Left ventricle myocardium inferior (tissue), 1 donor: Measurements from ENCODE around the gene CDH11. TPM values are rescaled to one million over a fixed set of nuclear protein-coding genes. Genes with fewer than 3 reads are reported as not detected.

Experiments
- DNase-seq: peaks from one replicate; pipeline ENCODE4 v3.0.0-alpha.2; 2020
- H3K27ac ChIP-seq: fragments of 200-600 bp; replicated peaks from 2 replicates; pipeline ENCODE4 v1.8.0; 2021
- H3K27me3 ChIP-seq: fragments of 200-600 bp; 2 replicates; pipeline ENCODE4 v1.8.0; 2021; ENCODE audit warnings: low read depth
- H3K36me3 ChIP-seq: fragments of 200-600 bp; 2 replicates; pipeline ENCODE4 v1.8.0; 2021
- H3K4me1 ChIP-seq: fragments of 200-600 bp; 2 replicates; pipeline ENCODE4 v1.8.0; 2021
- H3K4me3 ChIP-seq: fragments of 200-600 bp; 2 replicates; pipeline ENCODE4 v1.8.0; 2021; ENCODE audit warnings: mild to moderate bottlenecking, moderate library complexity
- H3K9me3 ChIP-seq: fragments of 200-600 bp; replicated peaks from 2 replicates; pipeline ENCODE4 v1.8.0; 2021
- intact Hi-C: fragments of 100-400 bp; cut with micrococcal nuclease; formaldehyde crosslinking; loops from one replicate; pipeline ENCODE4 v1.11.0; 2022
- total RNA-seq: library from RNA; stranded (reverse); fragmentation: NEBNext Ultra II Directional; extraction: Animal tissue kit (Norgen Biotek cat#: 25700); gene quantifications from one replicate; pipeline ENCODE4 v1.2.1, GENCODE V29; 2021
- TF ChIP-seq, protein P1 (sequence below): fragments of 200-600 bp; IDR thresholded peaks from 2 replicates; pipeline ENCODE4 v1.8.0; 2021; ENCODE audit warnings: antibody characterized with exemption, mild to moderate bottlenecking, borderline replicate concordance
- donor health status: DM: no; HTN: yes; CAD: no; lungs with severe emphysema.

The CDH11 gene
- total RNA-seq, 1 donor from 2014 or later = 20.9 TPM

DNA sequence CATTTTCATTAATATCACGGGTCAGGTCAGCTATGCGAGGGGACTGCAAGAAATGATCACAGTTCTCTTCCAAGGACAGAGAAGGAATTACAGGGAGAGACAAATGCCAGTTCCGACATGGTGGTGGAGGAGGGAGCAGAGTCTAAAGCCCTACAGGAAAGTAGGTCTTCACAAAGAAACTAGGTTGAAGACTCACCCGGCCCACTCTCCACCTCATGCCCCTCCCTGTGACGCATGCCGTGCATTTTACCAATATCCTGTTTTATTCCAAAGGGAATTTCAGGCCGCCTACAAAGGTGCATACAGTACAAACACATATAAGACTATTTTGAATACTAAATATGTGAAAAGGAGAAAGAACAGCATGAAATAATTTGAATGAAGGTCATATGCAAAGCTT lies 56.8 kb downstream of the CDH11 start:
- DNase-seq = no peak
- Histone ChIP-seq H3K9me3 (no peaks in the 10 kb centered on the region), H3K36me3 (no peaks in the 10 kb centered on the region), H3K27ac (no peak overlapping the region), H3K4me3 (no peak overlapping the region), H3K4me1 (peaks cover 10% of the 10 kb centered on the region), H3K27me3 (no peaks in the 10 kb centered on the region)
- intact Hi-C loops = no loop called here
- TF ChIP-seq, protein P1, sequence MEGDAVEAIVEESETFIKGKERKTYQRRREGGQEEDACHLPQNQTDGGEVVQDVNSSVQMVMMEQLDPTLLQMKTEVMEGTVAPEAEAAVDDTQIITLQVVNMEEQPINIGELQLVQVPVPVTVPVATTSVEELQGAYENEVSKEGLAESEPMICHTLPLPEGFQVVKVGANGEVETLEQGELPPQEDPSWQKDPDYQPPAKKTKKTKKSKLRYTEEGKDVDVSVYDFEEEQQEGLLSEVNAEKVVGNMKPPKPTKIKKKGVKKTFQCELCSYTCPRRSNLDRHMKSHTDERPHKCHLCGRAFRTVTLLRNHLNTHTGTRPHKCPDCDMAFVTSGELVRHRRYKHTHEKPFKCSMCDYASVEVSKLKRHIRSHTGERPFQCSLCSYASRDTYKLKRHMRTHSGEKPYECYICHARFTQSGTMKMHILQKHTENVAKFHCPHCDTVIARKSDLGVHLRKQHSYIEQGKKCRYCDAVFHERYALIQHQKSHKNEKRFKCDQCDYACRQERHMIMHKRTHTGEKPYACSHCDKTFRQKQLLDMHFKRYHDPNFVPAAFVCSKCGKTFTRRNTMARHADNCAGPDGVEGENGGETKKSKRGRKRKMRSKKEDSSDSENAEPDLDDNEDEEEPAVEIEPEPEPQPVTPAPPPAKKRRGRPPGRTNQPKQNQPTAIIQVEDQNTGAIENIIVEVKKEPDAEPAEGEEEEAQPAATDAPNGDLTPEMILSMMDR = no peak

DNA sequence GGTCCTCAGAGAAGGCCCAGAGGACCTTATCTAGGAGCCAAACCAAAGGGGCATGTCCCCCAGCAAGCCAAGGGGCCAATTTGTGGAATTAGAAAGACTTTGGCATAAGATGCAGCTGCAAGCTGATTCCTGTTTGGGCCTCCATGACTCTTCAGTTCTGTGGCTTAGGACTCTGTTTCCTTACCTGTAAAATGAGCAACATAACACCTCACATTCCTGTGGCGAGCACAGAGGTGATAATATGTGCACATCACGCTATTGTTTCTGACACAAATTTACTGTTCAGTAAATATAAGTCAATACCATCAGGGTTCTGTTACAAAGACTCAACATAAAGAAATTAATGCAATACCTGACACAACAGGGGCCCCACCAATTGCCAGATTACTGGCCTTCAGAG lies 57.7 kb downstream of the CDH11 start:
- no peak overlapping the region for H3K4me3 ChIP-seq

DNA sequence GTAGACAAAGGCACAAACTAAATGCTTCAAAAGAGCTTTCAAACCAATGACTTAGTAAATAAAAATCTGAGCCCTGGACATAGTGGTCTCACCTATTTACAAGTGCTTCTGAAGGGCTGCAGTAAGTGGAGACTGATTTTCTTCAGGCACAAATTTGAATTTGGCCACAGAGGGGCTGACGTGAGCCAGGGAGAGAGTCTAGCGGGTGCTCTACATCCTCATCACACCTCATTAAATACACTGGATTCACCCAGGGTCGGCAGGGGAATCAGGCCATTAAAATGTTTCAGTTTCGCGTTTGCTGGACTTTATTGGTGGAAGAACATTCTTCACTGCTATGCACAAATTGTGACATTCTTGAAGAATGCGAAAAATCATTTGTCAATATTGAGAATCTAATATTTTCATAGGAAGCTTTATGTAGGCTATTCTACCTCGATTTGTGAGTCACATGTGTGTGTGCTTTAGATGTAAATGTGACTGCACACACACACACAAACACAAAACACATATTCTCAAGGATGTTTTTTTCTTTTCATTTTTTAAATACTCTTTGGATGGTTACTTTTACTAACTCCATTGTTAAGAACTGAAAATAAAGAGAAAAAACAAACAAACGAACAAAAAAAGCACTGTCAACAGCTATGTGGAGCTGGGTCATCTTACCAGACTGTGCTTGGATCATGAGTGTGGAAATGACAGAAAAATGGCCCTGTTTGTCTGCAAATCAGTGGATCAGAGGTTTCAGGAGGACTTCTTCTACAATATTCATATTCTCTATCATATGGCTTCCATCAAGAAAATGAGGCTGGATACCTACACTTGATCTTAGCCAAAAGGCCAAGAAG lies 58.9 kb downstream of the CDH11 start:
- DNase-seq = no peak
- TF ChIP-seq, protein P1 = no peak
- intact Hi-C loops = no loop called here
- H3K27me3 ChIP-seq = no peaks in the 10 kb centered on the region
- no peak overlapping the region for H3K27ac ChIP-seq
- H3K4me3 ChIP-seq = no peak overlapping the region
- H3K36me3 ChIP-seq = no peaks in the 10 kb centered on the region
- peaks cover under 1% of the 10 kb centered on the region for H3K4me1 ChIP-seq
- no peaks in the 10 kb centered on the region for H3K9me3 ChIP-seq

More for the DNA sequence above, 57.7 kb downstream of the CDH11 start:
- TF ChIP-seq, protein P1 = no peak
- DNase-seq = no peak
- no peaks in the 10 kb centered on the region for H3K36me3 ChIP-seq
- H3K4me1 ChIP-seq = peaks cover 10% of the 10 kb centered on the region
- H3K27ac ChIP-seq = no peak overlapping the region
- intact Hi-C loops = no loop called here
- no peaks in the 10 kb centered on the region for H3K27me3 ChIP-seq
- no peaks in the 10 kb centered on the region for H3K9me3 ChIP-seq

DNA sequence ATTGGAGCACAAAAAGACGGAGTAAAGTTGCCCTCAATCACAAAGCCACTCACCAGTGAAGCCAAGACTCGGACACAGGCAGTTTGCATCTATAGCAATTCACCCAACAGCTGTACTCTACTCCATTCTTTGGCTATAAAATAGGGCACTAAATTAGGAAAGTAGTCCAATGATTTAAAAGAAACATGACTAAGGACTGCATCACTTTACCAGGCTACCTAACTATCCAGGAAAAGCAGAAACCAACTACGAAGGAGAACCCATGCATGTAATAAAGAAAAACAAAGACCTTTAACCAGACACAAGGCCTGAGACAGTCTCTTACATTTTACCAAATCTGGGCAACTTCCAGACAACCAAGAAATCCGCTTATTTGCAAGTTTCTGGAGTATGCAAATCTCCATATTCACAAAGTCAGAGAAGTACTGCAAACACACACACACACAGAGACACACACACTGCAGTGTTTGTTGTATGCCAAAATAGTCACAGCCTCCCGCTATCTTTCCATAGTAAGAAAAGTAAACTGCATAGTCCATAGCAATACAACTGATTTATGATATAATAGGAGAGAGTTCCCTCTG lies 59.8 kb downstream of the CDH11 start:
- no peaks in the 10 kb centered on the region for H3K4me1 ChIP-seq
- peaks cover 7% of the 10 kb centered on the region for H3K27me3 ChIP-seq
- intact Hi-C loops = no loop called here
- no peak for DNase-seq
- no peak overlapping the region for H3K4me3 ChIP-seq
- H3K36me3 ChIP-seq = no peaks in the 10 kb centered on the region
- H3K27ac ChIP-seq = no peak overlapping the region
- no peaks in the 10 kb centered on the region for H3K9me3 ChIP-seq
- TF ChIP-seq, protein P1 = no peak

DNA sequence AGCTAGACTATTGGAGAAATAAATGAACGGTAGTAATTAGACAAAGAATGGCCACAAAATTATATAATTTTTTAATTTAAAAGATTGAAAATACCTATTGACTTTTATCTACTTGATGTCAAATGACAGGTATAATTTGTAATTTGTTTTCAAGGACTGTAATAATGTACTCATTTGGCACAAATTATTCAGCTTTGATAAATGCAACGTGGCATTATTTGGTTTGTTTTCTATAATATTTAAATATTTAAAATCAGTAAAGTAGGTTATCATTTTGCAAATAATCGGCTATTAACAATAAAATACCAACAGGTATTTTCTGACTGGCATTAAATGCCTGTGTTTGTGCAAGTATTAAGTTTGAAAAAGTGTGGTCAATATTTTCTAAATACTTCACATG lies 60.6 kb downstream of the CDH11 start:
- TF ChIP-seq, protein P1 = no peak
- Histone ChIP-seq H3K9me3 (no peaks in the 10 kb centered on the region), H3K4me3 (no peak overlapping the region), H3K27ac (no peak overlapping the region), H3K36me3 (no peaks in the 10 kb centered on the region), H3K27me3 (peaks cover 7% of the 10 kb centered on the region), H3K4me1 (no peaks in the 10 kb centered on the region)
- no peak for DNase-seq
- intact Hi-C loops = no loop called here
